ENCODE data around the gene GPR4. TPM values are rescaled to one million over a fixed set of nuclear protein-coding genes. Genes with fewer than 3 reads are reported as not detected.

GPR4 gene
- total and polyA plus RNA-seq, 2 of the 8 experiments (the other 6 are each of a cell fraction or from before 2014, with no cell fraction given) = 0.19 to 0.39 TPM

DNA sequence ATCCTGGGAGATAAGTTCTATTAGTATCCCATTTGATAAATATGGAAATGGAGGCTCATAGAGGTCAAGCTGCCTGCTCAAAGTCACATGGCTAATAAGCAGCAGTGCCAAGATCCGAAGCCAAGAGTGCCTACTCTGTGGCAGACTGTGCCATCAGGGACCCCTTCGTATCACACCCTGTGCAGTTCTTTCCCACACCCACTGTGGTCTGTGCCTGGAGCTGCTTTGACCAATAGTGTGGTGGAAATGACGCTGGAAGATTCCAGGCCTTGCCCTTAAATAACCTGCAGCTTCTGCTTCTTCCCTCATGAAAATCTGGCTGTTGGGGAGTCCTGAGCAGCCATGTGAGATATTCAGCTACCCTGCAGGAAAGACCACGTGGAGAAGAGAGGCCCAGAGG is 27.5 kb downstream of the GPR4 start:
- Histone ChIP-seq H3K36me3 (ENCODE audit: control insufficient read depth in 2 of 4, insufficient read depth in 4 of 4, low read length in 3 of 4) (no peaks in the 10 kb centered on the region), H3K23me2 (ENCODE audit: low read depth, low read length) (no peaks in the 10 kb centered on the region; the same call in 1 of the 2 replicates), H3K4me3 (ENCODE audit: extremely low read depth in 1 of 4, insufficient read depth in 2 of 4, low read depth in 3 of 4, low read length in 4 of 4) (no peak overlapping the region), H3K23ac (ENCODE audit: insufficient read length) (no peak overlapping the region), H3K4me1 (replicated peaks in 1 of 4; ENCODE audit: control insufficient read depth in 3 of 4, insufficient read depth in 4 of 4, low read length in 3 of 4) (peaks cover 7 to 15% (median 10%) of the 10 kb centered on the region in 4 experiments), H3K9ac (replicated peaks in 1 of 4; ENCODE audit: extremely low read depth in 1 of 4, low read depth in 3 of 4, low read length in 3 of 4) (no peak overlapping the region), H3K79me1 (ENCODE audit: low read depth, low read length) (no peaks in the 10 kb centered on the region; the same call in 1 of the 2 replicates), H2BK120ac (replicated peaks; ENCODE audit: low read depth, low read length) (no peak overlapping the region), H3K79me2 (ENCODE audit: control insufficient read depth in 1 of 2, insufficient read depth in 2 of 2, low read length in 2 of 2) (0 out of 4 replicates have a peak, but pooled peaks cover 0 to 2% of the 10 kb centered on the region in 2 experiments), H4K20me1 (replicated peaks in 1 of 2; ENCODE audit: control insufficient read depth in 1 of 2, insufficient read depth in 2 of 2, low read length in 2 of 2) (peaks cover 0 to 2% of the 10 kb centered on the region in 2 experiments), H4K5ac (ENCODE audit: insufficient read length, low read depth, low read length) (no peak overlapping the region), H3K18ac (ENCODE audit: extremely low read depth, low read length) (no peak overlapping the region), H2BK20ac (ENCODE audit: low read length) (no peak overlapping the region), H3K14ac (ENCODE audit: insufficient read length) (no peak overlapping the region), H4K91ac (replicated peaks; ENCODE audit: insufficient read length, low read length) (no peak overlapping the region), H2BK15ac (ENCODE audit: low read length) (no peak overlapping the region; the same call in 1 of the 2 replicates), H3K27ac (ENCODE audit: low read depth, low read length) (no peak overlapping the region), H3K4me2 (ENCODE audit: insufficient read depth in 1 of 2, low read depth in 2 of 2, low read length in 2 of 2) (no peak overlapping the region), H2AFZ (ENCODE audit: low read length) (no peak overlapping the region), H2BK5ac (ENCODE audit: low read depth, low read length) (no peak overlapping the region), H3K56ac (replicated peaks; ENCODE audit: insufficient read length, low read depth, low read length) (no peak overlapping the region), H2BK12ac (ENCODE audit: low read depth, low read length) (no peak overlapping the region), H4K8ac (ENCODE audit: extremely low read depth, insufficient read depth, low read length) (no peak overlapping the region), H3K9me3 (ENCODE audit: insufficient read depth in 2 of 2, low read depth in 1 of 2, low read length in 1 of 2) (no peaks in the 10 kb centered on the region), H2AK5ac (ENCODE audit: low read depth, low read length) (no peak overlapping the region), H3K27me3 (replicated peaks in 1 of 4; ENCODE audit: control insufficient read depth in 3 of 4, extremely low read depth in 1 of 4, insufficient read depth in 3 of 4, low read length in 3 of 4) (no peaks in the 10 kb centered on the region), H3K4ac (replicated peaks; ENCODE audit: insufficient read length, low read depth, low read length) (no peak overlapping the region)
- TF ChIP-seq CHD1 (IDR thresholded peaks at IDR 0.05; ENCODE audit: low read depth, low read length) = no peak
- no peak for TF ChIP-seq ZNF274 (IDR thresholded peaks at IDR 0.05; ENCODE audit: borderline replicate concordance, extremely low read depth, low read length)
- no peak for TF ChIP-seq JUN (IDR thresholded peaks at IDR 0.05; ENCODE audit: low read depth, low read length)
- WGBS, 2 experiments (ENCODE audit: extremely low coverage in 1 of 2, insufficient coverage in 1 of 2, insufficient read length in 1 of 2, insufficient replicate concordance in 2 of 2, low coverage in 1 of 2, low lambda C conversion rate in 2 of 2, missing lambda C conversion rate in 1 of 2) = 82% methylated on average over 4 of the region's 4 CpGs; no CpG with 5 or more reads in 1 of the 2 experiments
- FAIRE-seq (no peak), DNase-seq (ENCODE audit: low read depth in 1 of 2, low spot score in 2 of 2) (no peak)
- ChIA-PET POLR2A (ENCODE audit: partially characterized antibody) (interaction anchor here (1.4 to 2.0 kb wide), 2 partner anchors 10 to 11 kb away, joined by 3 to 4 read pairs; partner anchors contain the start of gene OPA3), CTCF (ENCODE audit: partially characterized antibody) (interaction anchor here (0.7 to 2.0 kb wide), 4 partner anchors 9 to 242 kb away, joined by 3 to 7 read pairs (median 5); no protein-coding TSS in a partner anchor)
